Breast epithelium (tissue), 4 donors: ENCODE measurements around the gene ETNPPL. TPM values are rescaled to one million over a fixed set of nuclear protein-coding genes. Genes with fewer than 3 reads are reported as not detected.

Experiments
- DNase-seq, 2 donors: peaks; one replicate each; pipeline ENCODE4 v3.0.0-alpha.2; 2019; ENCODE audit warnings: low spot score in 2 of 2
- H3K27ac ChIP-seq, 2 donors: fragments of 200-600 bp; sonication (generic) in 1 of 2; one replicate each; pipeline ENCODE4 v1.5.1; 2016 to 2019; ENCODE audit warnings: mild to moderate bottlenecking in 1 of 2
- H3K27me3 ChIP-seq, 2 donors: fragments of 200-600 bp; sonication (generic) in 1 of 2; one replicate each; pipeline versions ENCODE4 v1.5.1 to v1.6.0; 2017 to 2019; ENCODE audit warnings: control low read depth in 1 of 2, mild to moderate bottlenecking in 1 of 2
- H3K36me3 ChIP-seq: fragments of 200-600 bp; one replicate; pipeline ENCODE4 v1.5.1; 2019
- H3K4me1 ChIP-seq, 2 donors: fragments of 200-600 bp; sonication (generic); one replicate each; pipeline ENCODE4 v1.5.1; 2016 to 2019; ENCODE audit warnings: control low read depth in 1 of 2
- H3K4me3 ChIP-seq, 3 donors: fragments of 200-600 bp; sonication (generic); 1 replicate in 2 of 3; 2 replicates in 1 of 3; pipeline ENCODE4 v1.5.1; 2016 to 2019; ENCODE audit warnings: mild to moderate bottlenecking in 3 of 3, moderate library complexity in 2 of 3
- H3K9me3 ChIP-seq, 2 donors: fragments of 200-600 bp; sonication (generic) in 1 of 2; one replicate each; pipeline ENCODE4 v1.5.1; 2016 to 2019; ENCODE audit warnings: control low read depth in 1 of 2
- POLR2A ChIP-seq: fragments of 450-650 bp; IDR thresholded peaks from one replicate; pipeline ENCODE4 v1.6.1; 2016; ENCODE audit warnings: antibody characterized with exemption, mild to moderate bottlenecking, moderate library complexity
- POLR2AphosphoS5 ChIP-seq, 3 donors: sonication (generic); formaldehyde crosslinking; IDR thresholded peaks; one replicate each; pipeline ENCODE4 v1.6.1; 2017; ENCODE audit warnings: antibody characterized with exemption in 3 of 3
- intact Hi-C: fragments of 100-400 bp; cut with DNase I; formaldehyde crosslinking; loops from one replicate; pipeline ENCODE4 v1.15.1; 2023; ENCODE audit warnings: low total_unique reads
- total RNA-seq, 3 donors: library from RNA; depleted of rRNA; stranded (reverse); fragments of >200 nt; gene quantifications; one replicate each; pipeline ENCODE4 v1.1.0, GENCODE V29; 2016
- TF ChIP-seq, protein P1 (sequence below), 3 donors: fragments of 450-650 bp; IDR thresholded peaks; one replicate each; pipeline ENCODE4 v1.5.1; 2016 to 2017; ENCODE audit warnings: antibody characterized with exemption in 3 of 3, mild to moderate bottlenecking in 3 of 3, moderate library complexity in 3 of 3

Gene ETNPPL
- total RNA-seq, result not detected

DNA sequence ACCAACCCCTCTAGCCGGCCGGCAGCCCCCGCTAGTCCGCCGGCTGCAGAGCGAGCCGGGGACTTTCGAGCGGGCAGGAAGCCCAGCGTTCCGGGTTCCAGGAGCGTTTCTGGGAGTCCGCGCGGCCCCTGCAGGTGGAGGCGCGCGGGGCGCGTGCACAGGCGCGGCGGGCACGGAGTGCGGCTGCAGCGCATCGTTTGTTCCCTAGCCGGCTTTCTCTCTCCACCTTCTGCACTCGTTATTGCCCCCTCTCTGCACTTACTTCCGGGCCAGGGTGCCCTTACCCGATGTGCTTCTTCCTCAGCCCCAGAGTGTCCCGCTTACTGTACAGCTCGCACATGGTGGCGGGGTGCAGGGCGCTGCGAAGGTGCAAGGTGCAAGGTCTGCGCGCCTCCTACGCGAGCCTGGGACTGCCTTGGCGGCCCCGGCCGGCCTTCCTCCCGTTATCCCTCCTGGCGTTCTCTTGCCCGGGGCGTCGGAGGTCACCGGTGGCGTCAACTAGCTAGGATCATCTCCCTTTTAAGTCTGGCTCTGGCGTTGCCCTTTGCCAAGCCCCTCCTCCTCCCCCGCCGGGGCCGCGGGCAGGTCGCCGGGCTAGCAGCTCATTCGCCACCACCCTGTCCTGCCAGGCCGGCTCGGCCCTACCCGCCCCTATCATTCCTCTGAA lies at the start of gene ETNPPL:
Gene ETNPPL (minus strand): TSS at position 495 of the 667 bp plus-strand sequence. CDS start 155 bp downstream, at position 340.
- peak within 1 kb of the TSS; percentile 48 to 68 (median 61) for H3K4me3 ChIP-seq
- H3K36me3 ChIP-seq, result no peaks in the 10 kb centered on the region
- intact Hi-C loops, result no loop called here
- DNase-seq, result no peak
- H3K27me3 ChIP-seq, result no peaks in the 10 kb centered on the region
- H3K27ac ChIP-seq, result no peak within 1 kb of the TSS
- no peaks in the 10 kb centered on the region for H3K4me1 ChIP-seq
- peaks cover 0 to 8% of the 10 kb centered on the region in 2 donors for H3K9me3 ChIP-seq
- TF ChIP-seq POLR2A (no peak), POLR2AphosphoS5 (IDR thresholded peaks at IDR 0.05) (no peak)
- TF ChIP-seq, protein P1, sequence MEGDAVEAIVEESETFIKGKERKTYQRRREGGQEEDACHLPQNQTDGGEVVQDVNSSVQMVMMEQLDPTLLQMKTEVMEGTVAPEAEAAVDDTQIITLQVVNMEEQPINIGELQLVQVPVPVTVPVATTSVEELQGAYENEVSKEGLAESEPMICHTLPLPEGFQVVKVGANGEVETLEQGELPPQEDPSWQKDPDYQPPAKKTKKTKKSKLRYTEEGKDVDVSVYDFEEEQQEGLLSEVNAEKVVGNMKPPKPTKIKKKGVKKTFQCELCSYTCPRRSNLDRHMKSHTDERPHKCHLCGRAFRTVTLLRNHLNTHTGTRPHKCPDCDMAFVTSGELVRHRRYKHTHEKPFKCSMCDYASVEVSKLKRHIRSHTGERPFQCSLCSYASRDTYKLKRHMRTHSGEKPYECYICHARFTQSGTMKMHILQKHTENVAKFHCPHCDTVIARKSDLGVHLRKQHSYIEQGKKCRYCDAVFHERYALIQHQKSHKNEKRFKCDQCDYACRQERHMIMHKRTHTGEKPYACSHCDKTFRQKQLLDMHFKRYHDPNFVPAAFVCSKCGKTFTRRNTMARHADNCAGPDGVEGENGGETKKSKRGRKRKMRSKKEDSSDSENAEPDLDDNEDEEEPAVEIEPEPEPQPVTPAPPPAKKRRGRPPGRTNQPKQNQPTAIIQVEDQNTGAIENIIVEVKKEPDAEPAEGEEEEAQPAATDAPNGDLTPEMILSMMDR (IDR thresholded peaks at IDR 0.05), result no peak

DNA sequence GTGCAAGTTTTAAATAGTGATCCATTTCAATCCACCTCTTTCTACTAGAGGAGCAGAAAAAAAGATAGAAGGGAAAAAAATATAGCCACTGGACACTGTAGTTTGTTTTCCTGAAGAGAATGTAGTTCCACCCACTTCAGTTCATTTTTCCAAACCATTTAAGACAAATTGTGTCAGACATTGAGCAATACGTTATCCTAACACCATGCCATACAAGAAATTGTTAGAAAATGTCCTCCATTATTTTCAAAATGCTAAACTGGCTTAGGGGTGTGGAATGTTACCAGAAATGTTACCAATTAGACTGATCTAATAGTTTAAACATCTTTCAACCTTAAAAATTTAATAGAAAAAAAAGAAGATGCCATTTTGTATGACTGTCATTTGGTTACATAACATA lies 48.6 kb upstream of the ETNPPL start:
- Histone ChIP-seq H3K36me3 (no peaks in the 10 kb centered on the region), H3K9me3 (no peaks in the 10 kb centered on the region), H3K4me1 (no peaks in the 10 kb centered on the region), H3K27me3 (no peaks in the 10 kb centered on the region), H3K27ac (no peak overlapping the region), H3K4me3 (no peak overlapping the region)
- no peak for DNase-seq
- intact Hi-C loops, result no loop called here
- TF ChIP-seq POLR2A, result no peak
- no peak for TF ChIP-seq POLR2AphosphoS5 (IDR thresholded peaks at IDR 0.05)
- TF ChIP-seq, protein P1 (IDR thresholded peaks at IDR 0.05), result no peak

DNA sequence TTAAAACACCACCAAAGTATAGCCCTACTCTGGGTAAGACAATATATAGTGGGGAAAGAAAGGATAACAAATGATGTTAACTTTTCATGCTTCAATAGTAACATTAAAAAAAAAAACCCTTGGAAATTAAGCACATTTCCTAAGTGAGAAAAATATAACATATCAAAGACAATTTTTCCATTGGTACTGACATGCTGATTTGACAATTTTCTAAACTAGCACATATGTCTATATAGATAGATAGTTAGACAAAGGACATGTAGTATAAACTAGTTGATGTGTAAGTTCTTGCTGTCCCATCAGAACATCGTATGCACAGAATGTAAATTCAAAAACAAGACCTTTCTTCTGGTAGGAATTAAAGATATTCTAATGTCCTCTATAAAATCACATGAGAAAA lies 47.2 kb upstream of the ETNPPL start:
- Histone ChIP-seq H3K36me3 (no peaks in the 10 kb centered on the region), H3K9me3 (no peaks in the 10 kb centered on the region), H3K4me3 (no peak overlapping the region), H3K27me3 (no peaks in the 10 kb centered on the region), H3K27ac (no peak overlapping the region), H3K4me1 (no peaks in the 10 kb centered on the region)
- TF ChIP-seq POLR2A, result no peak
- TF ChIP-seq, protein P1 (IDR thresholded peaks at IDR 0.05), result no peak
- intact Hi-C loops, result no loop called here
- DNase-seq, result no peak

DNA sequence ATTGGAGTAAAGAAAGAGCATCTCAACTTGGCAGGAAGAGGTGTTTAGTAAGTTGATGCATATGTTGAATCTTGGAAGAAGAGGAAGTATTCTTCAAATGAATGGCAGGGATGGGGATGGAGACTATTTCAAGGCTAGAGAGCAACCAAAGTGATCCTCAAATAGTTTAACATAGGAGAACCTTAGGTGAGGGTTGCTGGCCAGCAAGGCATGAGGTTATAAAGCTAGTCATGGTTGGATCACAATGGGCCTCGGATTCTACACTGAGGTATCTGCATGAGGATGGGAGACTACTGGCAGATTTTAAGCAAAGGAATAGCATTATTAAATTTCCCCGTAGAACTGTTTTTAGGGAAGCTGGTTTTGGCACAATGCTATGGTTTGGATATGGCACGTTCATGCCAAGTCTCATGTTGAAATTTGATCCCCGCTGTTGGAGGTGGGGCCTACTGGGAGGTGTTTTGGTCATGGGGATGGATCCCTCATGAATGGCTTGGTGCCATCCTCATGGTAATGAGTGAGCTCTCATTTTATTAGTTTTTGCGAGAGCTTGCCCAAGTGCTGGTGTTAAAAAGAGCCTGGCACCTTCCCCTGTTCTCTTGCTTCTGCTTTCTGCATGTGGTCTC lies 41.9 kb upstream of the ETNPPL start:
- Histone ChIP-seq H3K4me1 (no peaks in the 10 kb centered on the region), H3K4me3 (no peak overlapping the region), H3K9me3 (no peaks in the 10 kb centered on the region), H3K27me3 (no peaks in the 10 kb centered on the region), H3K27ac (no peak overlapping the region), H3K36me3 (no peaks in the 10 kb centered on the region)
- no peak for DNase-seq
- intact Hi-C loops, result no loop called here
- TF ChIP-seq POLR2A (no peak), POLR2AphosphoS5 (IDR thresholded peaks at IDR 0.05) (no peak)
- TF ChIP-seq, protein P1 (IDR thresholded peaks at IDR 0.05), result no peak

DNA sequence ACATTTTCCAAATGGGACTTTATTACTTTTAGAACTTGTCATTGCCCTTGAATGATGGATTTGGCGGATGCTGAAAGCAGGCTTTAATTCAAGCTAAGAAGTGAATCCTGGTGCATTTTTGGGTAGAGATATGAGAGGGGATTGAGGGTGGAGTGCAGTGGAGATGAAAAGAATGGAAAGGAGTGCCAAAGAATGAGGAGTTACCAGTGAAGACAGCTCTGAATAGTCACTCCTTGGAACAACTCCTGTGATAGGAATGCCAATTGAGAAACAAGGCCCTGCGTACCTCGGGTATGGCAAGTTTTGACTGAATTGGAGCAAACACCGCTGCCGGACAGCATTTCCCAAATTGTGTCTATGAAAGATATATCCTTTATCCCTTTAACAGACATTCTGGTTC lies 36.5 kb upstream of the ETNPPL start:
- Histone ChIP-seq H3K27me3 (no peaks in the 10 kb centered on the region), H3K27ac (no peak overlapping the region), H3K4me1 (no peaks in the 10 kb centered on the region), H3K36me3 (no peaks in the 10 kb centered on the region), H3K9me3 (no peaks in the 10 kb centered on the region), H3K4me3 (no peak overlapping the region)
- TF ChIP-seq, protein P1 (IDR thresholded peaks at IDR 0.05), result no peak
- TF ChIP-seq POLR2AphosphoS5 (IDR thresholded peaks at IDR 0.05), result no peak
- TF ChIP-seq POLR2A, result no peak
- intact Hi-C loops, result no loop called here
- DNase-seq, result no peak
